Measurements from ENCODE around the gene SHISAL2A.

DNA sequence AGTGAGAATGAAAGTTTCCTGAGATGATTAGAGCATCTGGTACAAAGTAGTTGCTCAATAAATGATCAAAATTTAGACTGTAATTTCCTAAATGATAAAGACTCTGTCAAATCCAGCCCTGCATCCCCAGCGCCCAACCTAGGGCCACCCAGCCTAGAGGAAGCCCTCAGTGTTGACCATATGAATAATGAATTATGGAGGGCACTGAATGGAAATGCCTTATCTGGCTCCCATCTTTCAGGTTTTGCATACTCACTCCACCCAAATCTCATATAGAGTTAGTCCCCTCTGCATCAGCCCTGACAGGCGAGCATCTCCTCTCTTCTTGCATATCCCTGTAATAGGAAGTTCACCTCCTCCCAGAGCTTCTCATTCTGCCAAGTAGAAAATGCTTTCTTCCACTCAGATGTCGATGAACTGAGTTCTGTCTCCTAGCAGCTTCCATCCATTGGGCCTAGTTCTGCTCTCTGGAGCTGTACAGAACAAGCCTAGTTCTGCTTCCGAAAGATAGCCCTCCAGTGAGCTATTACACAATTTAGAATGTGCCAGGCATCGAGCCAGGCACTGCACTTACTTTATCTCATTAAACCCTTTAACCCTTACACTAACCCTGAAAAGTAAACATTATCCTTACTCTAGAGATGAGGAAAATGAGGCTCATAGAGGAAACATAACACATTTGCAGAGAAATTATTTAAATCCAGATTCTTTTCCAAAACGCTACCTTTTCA is 44.3 kb downstream of the SHISAL2A start:
- TF ChIP-seq, protein P1, sequence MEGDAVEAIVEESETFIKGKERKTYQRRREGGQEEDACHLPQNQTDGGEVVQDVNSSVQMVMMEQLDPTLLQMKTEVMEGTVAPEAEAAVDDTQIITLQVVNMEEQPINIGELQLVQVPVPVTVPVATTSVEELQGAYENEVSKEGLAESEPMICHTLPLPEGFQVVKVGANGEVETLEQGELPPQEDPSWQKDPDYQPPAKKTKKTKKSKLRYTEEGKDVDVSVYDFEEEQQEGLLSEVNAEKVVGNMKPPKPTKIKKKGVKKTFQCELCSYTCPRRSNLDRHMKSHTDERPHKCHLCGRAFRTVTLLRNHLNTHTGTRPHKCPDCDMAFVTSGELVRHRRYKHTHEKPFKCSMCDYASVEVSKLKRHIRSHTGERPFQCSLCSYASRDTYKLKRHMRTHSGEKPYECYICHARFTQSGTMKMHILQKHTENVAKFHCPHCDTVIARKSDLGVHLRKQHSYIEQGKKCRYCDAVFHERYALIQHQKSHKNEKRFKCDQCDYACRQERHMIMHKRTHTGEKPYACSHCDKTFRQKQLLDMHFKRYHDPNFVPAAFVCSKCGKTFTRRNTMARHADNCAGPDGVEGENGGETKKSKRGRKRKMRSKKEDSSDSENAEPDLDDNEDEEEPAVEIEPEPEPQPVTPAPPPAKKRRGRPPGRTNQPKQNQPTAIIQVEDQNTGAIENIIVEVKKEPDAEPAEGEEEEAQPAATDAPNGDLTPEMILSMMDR (IDR thresholded peaks at IDR 0.05): no peak
- no peak for TF ChIP-seq ZFX (IDR thresholded peaks at IDR 0.05; ENCODE audit: borderline replicate concordance)

All from 22Rv1 (cell line).